Caco-2 (cell line): ENCODE measurements around the gene FNDC3A. TPM values are rescaled to one million over a fixed set of nuclear protein-coding genes. Genes with fewer than 3 reads are reported as not detected.
"Not testable (repeated sequence)": the region's sequence is repeated elsewhere in the genome, so short reads cannot be mapped to it uniquely, and the experiment has no call there.

Experiments
- BruUV-seq: library from RNA; stranded (reverse); fragments of 400-500 nt; replicated peaks from 2 replicates; lab custom pipeline; 2021; lab: Mats Ljungman, UMichigan
- CTCF ChIA-PET: fragments of 300-600 bp; sonication (Branson Sonifier 250); formaldehyde crosslinking; loops from one replicate; lab custom pipeline; 2022; ENCODE audit warnings: antibody characterized with exemption; lab: Charles Lee
- POLR2A ChIA-PET: fragments of 300-600 bp; sonication (Branson Sonifier 250); formaldehyde crosslinking; loops from one replicate; lab custom pipeline; 2022; ENCODE audit warnings: antibody characterized with exemption; lab: Charles Lee
- DNase-seq, 2 experiments: peaks; one replicate each; pipeline versions ENCODE4 v3.0.0 to v3.0.0-alpha.2; 2020 to 2022
- H3K27me3 ChIP-seq: replicated peaks from 2 replicates; pipeline ENCODE4 v1.6.0; 2011; ENCODE audit warnings: low read length; ENCODE audit not compliant: control insufficient read depth, insufficient read depth
- H3K36me3 ChIP-seq: 2 replicates; pipeline ENCODE4 v1.5.1; 2011; ENCODE audit warnings: low read length; ENCODE audit not compliant: control insufficient read depth, insufficient read depth
- H3K4me1 ChIP-seq: fragments of 250-450 bp; sonication (Bioruptor Pico); 2 replicates; pipeline ENCODE4 v1.5.1; 2020; ENCODE audit warnings: mild to moderate bottlenecking
- H3K4me3 ChIP-seq: 2 replicates; pipeline ENCODE4 v1.5.1; 2011; ENCODE audit warnings: low read depth, mild to moderate bottlenecking, control low read depth, low read length
- H3K9me3 ChIP-seq: fragments of 250-450 bp; sonication (Bioruptor Pico); 2 replicates; pipeline ENCODE4 v1.5.1; 2020; ENCODE audit warnings: mild to moderate bottlenecking, moderate library complexity
- H3K27ac Mint-ChIP-seq: one replicate; pipeline ENCODE4 v1.8.0; 2022; ENCODE audit warnings: mixed read lengths; ENCODE audit not compliant: unreplicated experiment
- H3K27me3 Mint-ChIP-seq: one replicate; pipeline ENCODE4 v1.8.0; 2022; ENCODE audit warnings: mixed read lengths; ENCODE audit not compliant: insufficient read depth, unreplicated experiment
- H3K36me3 Mint-ChIP-seq: one replicate; pipeline ENCODE4 v1.8.0; 2022; ENCODE audit warnings: mild to moderate bottlenecking, mixed read lengths; ENCODE audit not compliant: insufficient read depth, unreplicated experiment
- H3K4me1 Mint-ChIP-seq: one replicate; pipeline ENCODE4 v1.8.0; 2022; ENCODE audit warnings: low read depth, mixed read lengths; ENCODE audit not compliant: unreplicated experiment
- H3K4me3 Mint-ChIP-seq: one replicate; pipeline ENCODE4 v1.8.0; 2022; ENCODE audit warnings: mild to moderate bottlenecking, moderate library complexity, mixed read lengths; ENCODE audit not compliant: unreplicated experiment
- H3K9me3 Mint-ChIP-seq: one replicate; pipeline ENCODE4 v1.8.0; 2022; ENCODE audit warnings: mixed read lengths; ENCODE audit not compliant: unreplicated experiment
- CTCF ChIP-seq, 2 experiments: fragments of 200-600 bp in 1 of 2; IDR thresholded peaks; 1 replicate in 1 of 2; 2 replicates in 1 of 2; pipeline versions ENCODE4 v1.5.1 to v1.8.0; 2011 to 2022; ENCODE audit warnings: antibody characterized with exemption in 1 of 2, control low read depth in 1 of 2, inconsistent platforms in 1 of 2, low read depth in 1 of 2, low read length in 1 of 2, mild to moderate bottlenecking in 1 of 2, moderate library complexity in 1 of 2; ENCODE audit not compliant: insufficient read depth in 1 of 2, severe bottlenecking in 1 of 2, unreplicated experiment in 1 of 2
- intact Hi-C: fragments of 100-400 bp; cut with micrococcal nuclease; formaldehyde crosslinking; loops from one replicate; pipeline ENCODE4 v1.10.0; 2022; ENCODE audit not compliant: unreplicated experiment
- total RNA-seq: library from RNA; stranded (reverse); gene quantifications from 2 replicates; pipeline ENCODE4 v1.2.3, GENCODE V29; 2022

The FNDC3A gene
- total RNA-seq, 1 experiment from 2014 or later = 32.5 TPM

- no peak for TF ChIP-seq CTCF (IDR thresholded peaks at IDR 0.05; ENCODE audit: insufficient read depth in 1 of 2, low read depth in 1 of 2, low read length in 1 of 2, severe bottlenecking in 1 of 2, unreplicated experiment in 1 of 2)
- no peaks in the 10 kb centered on the region for H3K9me3 ChIP-seq
- ChIA-PET POLR2A (no interaction called here), CTCF (no interaction called here)
- no peaks in the 10 kb centered on the region for H3K27me3 ChIP-seq
- no peak overlapping the region for H3K4me3 ChIP-seq
- BruUV-seq = no TSS peak
- no peaks in the 10 kb centered on the region for H3K9me3 Mint-ChIP-seq
- H3K4me1 Mint-ChIP-seq = peaks cover 1% of the 10 kb centered on the region
- no peaks in the 10 kb centered on the region for H3K36me3 ChIP-seq
- DNase-seq = no peak
- H3K27ac Mint-ChIP-seq = no peak overlapping the region
- H3K4me3 Mint-ChIP-seq = no peak overlapping the region
- intact Hi-C loops = no loop called here
- H3K36me3 Mint-ChIP-seq = no peaks in the 10 kb centered on the region
- peaks cover under 1% of the 10 kb centered on the region; the same call in 1 of the 2 replicates for H3K4me1 ChIP-seq
- no peaks in the 10 kb centered on the region for H3K27me3 Mint-ChIP-seq
These were observed 81.5 kb downstream of the FNDC3A start for GRCh38 chr13:49057176-49057575.

- H3K27ac Mint-ChIP-seq = no peak overlapping the region
These were observed 83.0 kb downstream of the FNDC3A start for GRCh38 chr13:49058761-49059160.

GRCh38 chr13:49060678-49061387, 85.1 kb downstream of the FNDC3A start:
- Mint-ChIP-seq H3K27ac (no peak overlapping the region), H3K4me3 (no peak overlapping the region), H3K9me3 (no peaks in the 10 kb centered on the region), H3K4me1 (peaks cover 7% of the 10 kb centered on the region), H3K36me3 (no peaks in the 10 kb centered on the region), H3K27me3 (no peaks in the 10 kb centered on the region)
- no peaks in the 10 kb centered on the region for H3K27me3 ChIP-seq
- intact Hi-C loops = no loop called here
- no peak for TF ChIP-seq CTCF (IDR thresholded peaks at IDR 0.05; ENCODE audit: insufficient read depth in 1 of 2, low read depth in 1 of 2, low read length in 1 of 2, severe bottlenecking in 1 of 2, unreplicated experiment in 1 of 2)
- H3K36me3 ChIP-seq = no peaks in the 10 kb centered on the region
- H3K9me3 ChIP-seq = no peaks in the 10 kb centered on the region
- DNase-seq = no peak
- peaks cover 16% of the 10 kb centered on the region for H3K4me1 ChIP-seq
- ChIA-PET CTCF (no interaction called here), POLR2A (no interaction called here)
- no peak overlapping the region for H3K4me3 ChIP-seq
- no TSS peak for BruUV-seq

More at GRCh38 chr13:49058761-49059160, 83.0 kb downstream of the FNDC3A start:
- no peak overlapping the region for H3K4me3 ChIP-seq
- TF ChIP-seq CTCF (IDR thresholded peaks at IDR 0.05; ENCODE audit: insufficient read depth in 1 of 2, low read depth in 1 of 2, low read length in 1 of 2, severe bottlenecking in 1 of 2, unreplicated experiment in 1 of 2) = no peak
- intact Hi-C loops = no loop called here
- no peaks in the 10 kb centered on the region for H3K27me3 Mint-ChIP-seq
- H3K9me3 ChIP-seq = no peaks in the 10 kb centered on the region
- H3K36me3 ChIP-seq = no peaks in the 10 kb centered on the region
- H3K4me1 Mint-ChIP-seq = peaks cover 7% of the 10 kb centered on the region
- H3K9me3 Mint-ChIP-seq = no peaks in the 10 kb centered on the region
- CTCF ChIA-PET = interaction anchor here (0.9 kb wide), 1 partner anchor 964 kb away, joined by 4 read pairs; the partner anchor contains the start of gene MED4
- POLR2A ChIA-PET = no interaction called here
- no peaks in the 10 kb centered on the region for H3K36me3 Mint-ChIP-seq
- BruUV-seq = no TSS peak
- H3K27me3 ChIP-seq = no peaks in the 10 kb centered on the region
- peaks cover 14% of the 10 kb centered on the region for H3K4me1 ChIP-seq
- no peak overlapping the region for H3K4me3 Mint-ChIP-seq
- DNase-seq = no peak

- H3K27me3 ChIP-seq, POLR2A ChIA-PET, H3K27me3 Mint-ChIP-seq, H3K9me3 ChIP-seq, H3K36me3 ChIP-seq, intact Hi-C loops, H3K4me1 Mint-ChIP-seq, DNase-seq, H3K36me3 Mint-ChIP-seq, H3K4me3 ChIP-seq, H3K27ac Mint-ChIP-seq, BruUV-seq, H3K9me3 Mint-ChIP-seq, CTCF ChIA-PET, H3K4me3 Mint-ChIP-seq: not testable (repeated sequence)
- H3K4me1 ChIP-seq = peaks cover 16% of the 10 kb centered on the region
These were observed 85.7 kb downstream of the FNDC3A start for GRCh38 chr13:49061388-49061752.
